HFFc6 (cell line): ENCODE results near the gene SUPT4H1. TPM values are rescaled to one million over a fixed set of nuclear protein-coding genes. Genes with fewer than 3 reads are reported as not detected.

Source experiments
- DNase-seq: peaks from one replicate; pipeline ENCODE4 v3.0.0-alpha.2; 2018
- H3K27ac Mint-ChIP-seq: 2 replicates; pipeline ENCODE4 v1.8.0; 2020; ENCODE audit warnings: mild to moderate bottlenecking, mixed read lengths
- H3K27me3 Mint-ChIP-seq: 2 replicates; pipeline ENCODE4 v1.8.0; 2021; ENCODE audit warnings: mild to moderate bottlenecking, moderate library complexity, mixed read lengths; ENCODE audit not compliant: insufficient read depth
- H3K36me3 Mint-ChIP-seq: 2 replicates; pipeline ENCODE4 v1.8.0; 2021; ENCODE audit warnings: low read depth, mixed read lengths
- H3K4me1 Mint-ChIP-seq: 2 replicates; pipeline ENCODE4 v1.8.0; 2020; ENCODE audit warnings: low read depth, mixed read lengths
- H3K4me3 Mint-ChIP-seq: 2 replicates; pipeline ENCODE4 v1.8.0; 2020; ENCODE audit warnings: mild to moderate bottlenecking, moderate library complexity, mixed read lengths
- H3K9me3 Mint-ChIP-seq: 2 replicates; pipeline ENCODE4 v1.8.0; 2020; ENCODE audit warnings: mild to moderate bottlenecking, mixed read lengths
- total RNA-seq, 6 experiments: library from RNA; stranded (reverse); fragmentation: NEBNext Ultra II Directional; extraction: Animal tissue kit (Norgen Biotek cat#: 25700); gene quantifications; 2 replicates in 1 of 6; 3 replicates in 5 of 6; pipeline ENCODE4 v1.2.3, GENCODE V29; 2021
- TF ChIP-seq, protein P1 (sequence below): fragments of 200-600 bp; sonication (generic); IDR thresholded peaks from 2 replicates; pipeline ENCODE4 v1.5.0; 2021; ENCODE audit warnings: antibody characterized with exemption, mild to moderate bottlenecking

Gene SUPT4H1
- total RNA-seq, 6 experiments from 2014 or later: 95.6 to 110 (median 105) TPM

DNA sequence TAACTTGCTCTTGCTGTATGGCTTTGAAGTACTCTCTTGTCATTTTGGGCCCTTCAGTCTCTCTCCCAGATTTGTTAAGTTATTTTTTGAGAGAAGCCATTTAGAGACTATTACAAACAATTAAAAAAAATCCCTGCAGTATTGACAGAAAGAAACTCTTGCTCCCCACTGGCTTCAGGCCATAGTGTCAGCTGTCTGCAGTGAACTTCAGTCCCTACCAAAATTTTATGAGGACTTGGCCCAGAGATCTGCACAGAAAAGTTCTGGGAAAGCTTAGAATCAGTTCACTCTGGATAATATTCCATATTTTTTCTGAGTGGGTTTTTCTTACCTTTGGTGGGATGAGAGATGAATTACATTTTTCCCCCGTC, 30.9 kb upstream of the SUPT4H1 start:
- H3K4me1 Mint-ChIP-seq: no peaks in the 10 kb centered on the region
- TF ChIP-seq, protein P1, sequence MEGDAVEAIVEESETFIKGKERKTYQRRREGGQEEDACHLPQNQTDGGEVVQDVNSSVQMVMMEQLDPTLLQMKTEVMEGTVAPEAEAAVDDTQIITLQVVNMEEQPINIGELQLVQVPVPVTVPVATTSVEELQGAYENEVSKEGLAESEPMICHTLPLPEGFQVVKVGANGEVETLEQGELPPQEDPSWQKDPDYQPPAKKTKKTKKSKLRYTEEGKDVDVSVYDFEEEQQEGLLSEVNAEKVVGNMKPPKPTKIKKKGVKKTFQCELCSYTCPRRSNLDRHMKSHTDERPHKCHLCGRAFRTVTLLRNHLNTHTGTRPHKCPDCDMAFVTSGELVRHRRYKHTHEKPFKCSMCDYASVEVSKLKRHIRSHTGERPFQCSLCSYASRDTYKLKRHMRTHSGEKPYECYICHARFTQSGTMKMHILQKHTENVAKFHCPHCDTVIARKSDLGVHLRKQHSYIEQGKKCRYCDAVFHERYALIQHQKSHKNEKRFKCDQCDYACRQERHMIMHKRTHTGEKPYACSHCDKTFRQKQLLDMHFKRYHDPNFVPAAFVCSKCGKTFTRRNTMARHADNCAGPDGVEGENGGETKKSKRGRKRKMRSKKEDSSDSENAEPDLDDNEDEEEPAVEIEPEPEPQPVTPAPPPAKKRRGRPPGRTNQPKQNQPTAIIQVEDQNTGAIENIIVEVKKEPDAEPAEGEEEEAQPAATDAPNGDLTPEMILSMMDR: no peak
- peaks cover 14% of the 10 kb centered on the region for H3K27me3 Mint-ChIP-seq
- H3K27ac Mint-ChIP-seq: no peak overlapping the region
- DNase-seq: no peak
- H3K9me3 Mint-ChIP-seq: no peaks in the 10 kb centered on the region
- no peaks in the 10 kb centered on the region for H3K36me3 Mint-ChIP-seq
- H3K4me3 Mint-ChIP-seq: no peak overlapping the region

DNA sequence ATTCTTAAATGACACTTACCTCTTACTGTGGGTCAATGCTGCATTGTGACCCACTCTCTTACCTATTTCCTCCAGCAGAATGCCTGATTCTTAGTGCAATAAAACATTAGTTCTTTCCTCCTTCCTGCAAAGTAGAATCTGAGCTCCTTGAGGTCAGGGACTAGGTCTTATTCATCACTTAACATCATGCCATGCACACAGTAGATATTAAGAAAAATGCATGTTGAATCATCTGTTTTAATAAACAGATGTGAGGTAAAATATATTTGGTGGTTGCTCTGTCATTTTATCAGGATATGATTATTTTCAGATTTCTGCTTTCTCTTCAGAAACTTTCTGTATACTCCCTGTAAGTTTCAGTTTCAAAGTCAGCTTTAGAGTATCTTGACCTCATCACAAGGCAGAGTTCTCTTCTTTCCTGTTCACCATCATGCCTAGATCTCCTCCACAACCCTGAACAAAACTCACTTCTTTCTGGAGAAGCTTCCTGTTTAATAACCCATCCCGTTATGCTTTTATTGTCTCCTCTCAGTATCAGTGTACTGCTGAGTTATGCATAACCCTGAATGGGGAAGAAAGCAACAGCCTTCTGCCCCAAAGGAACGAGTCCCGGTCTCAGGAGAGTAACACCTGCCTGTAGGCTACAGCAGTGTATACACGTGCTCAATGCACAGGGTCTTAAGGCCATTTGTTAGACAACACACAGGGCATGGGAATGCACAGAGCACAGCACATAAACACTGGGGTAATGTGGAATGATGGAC, 30.3 kb upstream of the SUPT4H1 start:
- H3K27ac Mint-ChIP-seq: no peak overlapping the region
- peaks cover 14% of the 10 kb centered on the region for H3K27me3 Mint-ChIP-seq
- TF ChIP-seq, protein P1: no peak
- DNase-seq: no peak
- no peak overlapping the region for H3K4me3 Mint-ChIP-seq
- no peaks in the 10 kb centered on the region for H3K36me3 Mint-ChIP-seq
- no peaks in the 10 kb centered on the region for H3K4me1 Mint-ChIP-seq
- no peaks in the 10 kb centered on the region for H3K9me3 Mint-ChIP-seq

DNA sequence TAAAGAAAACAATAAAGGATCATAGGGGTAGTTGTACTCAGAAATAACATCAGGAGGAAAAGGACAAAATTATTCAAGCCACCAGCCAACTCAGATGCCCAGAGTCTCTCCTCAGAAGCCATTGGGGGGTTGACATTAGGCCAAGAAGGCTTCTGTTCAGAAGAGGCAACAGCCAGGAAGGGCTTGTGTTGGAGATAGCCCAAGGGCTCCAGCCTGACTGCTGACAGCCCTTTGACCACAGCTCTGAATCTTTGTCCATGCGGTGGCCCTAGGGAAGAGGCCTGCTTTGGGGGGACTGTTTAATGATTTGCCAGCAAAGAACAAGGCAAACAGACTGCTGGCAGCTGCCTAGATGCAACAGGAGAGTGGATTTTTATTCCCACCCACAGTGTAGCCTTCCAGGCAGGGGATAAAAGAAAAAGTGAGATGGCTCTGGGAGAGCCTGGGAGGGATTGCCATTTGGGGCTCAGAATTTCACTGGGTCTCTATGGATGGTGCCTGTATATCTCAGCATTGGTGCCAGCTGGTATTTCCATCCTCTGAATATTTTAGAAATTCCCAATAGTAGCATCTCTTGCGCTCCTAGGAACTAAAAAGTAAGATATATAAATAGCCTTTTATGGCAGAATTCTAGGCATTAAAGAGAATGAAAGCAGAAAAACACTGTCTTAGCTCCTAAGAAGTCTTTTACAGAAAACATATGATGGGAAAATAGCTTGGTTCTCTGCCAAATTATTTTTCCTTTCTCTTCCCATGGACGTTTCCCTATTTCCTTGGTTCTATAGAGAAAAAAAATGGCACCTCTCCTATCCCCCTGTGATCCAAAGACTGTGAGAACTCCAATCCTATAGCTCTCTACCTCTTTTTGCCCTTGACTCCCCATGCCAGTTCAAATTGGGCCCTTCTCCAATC, 29.4 kb upstream of the SUPT4H1 start:
- H3K27ac Mint-ChIP-seq: no peak overlapping the region
- no peak overlapping the region for H3K4me3 Mint-ChIP-seq
- DNase-seq: no peak
- H3K27me3 Mint-ChIP-seq: peaks cover 14% of the 10 kb centered on the region
- H3K4me1 Mint-ChIP-seq: no peaks in the 10 kb centered on the region
- TF ChIP-seq, protein P1: no peak
- H3K9me3 Mint-ChIP-seq: no peaks in the 10 kb centered on the region
- H3K36me3 Mint-ChIP-seq: no peaks in the 10 kb centered on the region

DNA sequence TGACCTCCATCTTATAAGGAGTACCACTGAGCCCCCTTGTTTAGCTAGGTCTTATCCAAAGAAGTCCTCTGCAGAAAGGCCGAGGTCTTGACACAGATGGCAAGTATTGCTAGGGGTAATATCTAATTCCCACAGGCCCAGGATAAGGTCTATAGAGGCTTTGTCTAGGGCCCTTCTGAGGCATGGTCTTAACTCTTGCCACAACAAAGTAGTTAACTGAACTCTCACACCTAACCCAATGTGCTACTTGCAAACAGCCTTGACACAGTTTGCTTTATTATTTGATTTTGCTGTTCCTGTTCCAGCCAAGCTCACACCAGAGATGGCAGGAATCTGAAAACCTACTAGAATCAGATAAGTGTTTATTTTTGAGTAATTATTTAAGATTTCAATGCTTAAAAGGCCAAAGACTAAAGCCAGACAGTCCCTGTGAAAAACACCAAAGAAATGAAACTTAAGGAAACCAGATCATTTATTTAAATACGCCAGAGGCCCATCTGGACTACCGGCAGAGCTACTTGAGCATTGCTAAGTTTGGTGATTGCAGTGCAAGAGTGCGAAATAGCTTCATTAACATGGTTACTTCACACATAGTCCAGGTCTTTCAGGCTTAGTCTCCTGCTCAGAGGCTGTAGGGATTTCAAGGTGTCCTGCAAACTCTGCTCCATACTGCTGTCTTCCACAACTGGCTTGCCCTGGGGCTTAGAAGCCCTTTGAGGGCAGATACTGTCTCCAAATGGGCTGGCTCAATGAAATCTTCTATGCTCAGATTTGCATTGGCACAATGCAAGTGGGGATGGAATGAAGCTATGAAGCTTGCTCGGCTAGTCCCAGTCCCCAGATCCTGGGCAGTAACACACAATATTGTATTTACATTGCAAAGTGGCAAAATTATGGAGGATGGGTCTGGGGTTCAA, 28.5 kb upstream of the SUPT4H1 start:
- DNase-seq: no peak
- H3K9me3 Mint-ChIP-seq: no peaks in the 10 kb centered on the region
- H3K27me3 Mint-ChIP-seq: peaks cover 18% of the 10 kb centered on the region
- no peaks in the 10 kb centered on the region for H3K4me1 Mint-ChIP-seq
- no peak overlapping the region for H3K4me3 Mint-ChIP-seq
- no peaks in the 10 kb centered on the region for H3K36me3 Mint-ChIP-seq
- TF ChIP-seq, protein P1: no peak
- H3K27ac Mint-ChIP-seq: no peak overlapping the region

DNA sequence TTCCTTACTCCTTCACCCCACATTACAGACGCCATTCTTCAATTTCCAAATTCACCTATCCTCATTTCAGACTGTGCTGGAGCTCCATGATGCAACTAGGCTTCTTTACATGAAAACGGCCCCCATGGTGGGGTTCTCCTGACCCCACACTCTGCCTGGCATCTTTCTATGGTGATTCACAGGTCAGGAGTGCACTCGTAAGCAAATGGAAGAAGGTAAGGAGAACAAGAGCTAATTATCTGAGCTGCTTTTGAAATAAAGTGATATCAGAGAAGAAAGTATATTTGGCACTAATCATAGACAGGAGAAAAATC, 27.5 kb upstream of the SUPT4H1 start:
- Mint-ChIP-seq H3K36me3 (no peaks in the 10 kb centered on the region), H3K4me1 (no peaks in the 10 kb centered on the region), H3K4me3 (no peak overlapping the region), H3K9me3 (no peaks in the 10 kb centered on the region), H3K27ac (no peak overlapping the region), H3K27me3 (peaks cover 27% of the 10 kb centered on the region)
- TF ChIP-seq, protein P1: no peak
- no peak for DNase-seq
